ENCODE measurements around the gene SMIM14.

- no peak for TF ChIP-seq CTCF (conservative IDR thresholded peaks at IDR 0.05 in 1 of 2, IDR thresholded peaks at IDR 0.05 in 1 of 2; ENCODE audit: low read depth in 1 of 2, low read length in 2 of 2)
- no peak for TF ChIP-seq EZH2 (IDR thresholded peaks at IDR 0.05; ENCODE audit: low read length, missing control alignments)
These were observed 99.5 kb downstream of the SMIM14 start for GRCh38 chr4:39539089-39539611.
